GM23248 (cell line): Measurements from ENCODE around the gene MMEL1. TPM values are rescaled to one million over a fixed set of nuclear protein-coding genes. Genes with fewer than 3 reads are reported as not detected.

Experiments used
- DNase-seq: peaks from one replicate; pipeline ENCODE4 v3.0.0-alpha.2; 2015
- H2AFZ ChIP-seq: fragments of 200-600 bp; sonication (generic); 2 replicates; pipeline ENCODE4 v1.6.1; 2016; ENCODE audit warnings: antibody characterized with exemption
- H3F3A ChIP-seq: fragments of 200-600 bp; sonication (generic); 2 replicates; pipeline ENCODE4 v1.6.1; 2016; ENCODE audit warnings: mild to moderate bottlenecking, antibody characterized with exemption, mixed run types; ENCODE audit not compliant: insufficient read depth
- H3K27ac ChIP-seq: fragments of 200-600 bp; sonication (generic); 2 replicates; pipeline ENCODE4 v1.5.1; 2016; ENCODE audit warnings: mild to moderate bottlenecking
- H3K27me3 ChIP-seq: fragments of 200-600 bp; sonication (generic); replicated peaks from 2 replicates; pipeline ENCODE4 v1.6.1; 2016; ENCODE audit warnings: mild to moderate bottlenecking; ENCODE audit not compliant: insufficient read depth
- H3K36me3 ChIP-seq: fragments of 200-600 bp; sonication (generic); 2 replicates; pipeline ENCODE4 v1.6.1; 2016; ENCODE audit warnings: low read depth, mild to moderate bottlenecking
- H3K4me1 ChIP-seq: fragments of 200-600 bp; sonication (generic); 2 replicates; pipeline ENCODE4 v1.6.1; 2016; ENCODE audit warnings: mild to moderate bottlenecking; ENCODE audit not compliant: insufficient read depth
- H3K4me2 ChIP-seq: fragments of 200-600 bp; sonication (generic); one replicate; pipeline ENCODE4 v1.6.1; 2016; ENCODE audit warnings: mild to moderate bottlenecking; ENCODE audit not compliant: unreplicated experiment
- H3K4me3 ChIP-seq: fragments of 200-600 bp; sonication (generic); 2 replicates; pipeline ENCODE4 v1.5.1; 2016; ENCODE audit warnings: mild to moderate bottlenecking
- H3K79me2 ChIP-seq: fragments of 200-600 bp; sonication (generic); 2 replicates; pipeline ENCODE4 v1.6.1; 2016; ENCODE audit warnings: mild to moderate bottlenecking; ENCODE audit not compliant: insufficient read depth
- H3K9ac ChIP-seq: fragments of 200-600 bp; sonication (generic); 2 replicates; pipeline ENCODE4 v1.6.1; 2016; ENCODE audit warnings: mild to moderate bottlenecking
- H3K9me2 ChIP-seq: fragments of 200-600 bp; sonication (generic); 2 replicates; pipeline ENCODE4 v1.6.1; 2016; ENCODE audit warnings: mixed run types, mild to moderate bottlenecking, moderate library complexity; ENCODE audit not compliant: insufficient read depth
- H3K9me3 ChIP-seq: fragments of 200-600 bp; sonication (generic); one replicate; pipeline ENCODE4 v1.6.1; 2017; ENCODE audit warnings: low read depth
- H4K20me1 ChIP-seq: fragments of 200-600 bp; sonication (generic); 2 replicates; pipeline ENCODE4 v1.6.0; 2016; ENCODE audit not compliant: insufficient read depth
- EZH2 ChIP-seq: fragments of 200-600 bp; sonication (generic); IDR thresholded peaks from 2 replicates; pipeline ENCODE4 v1.6.1; 2018; ENCODE audit warnings: antibody characterized with exemption, mild to moderate bottlenecking; ENCODE audit not compliant: insufficient read depth, poor library complexity, severe bottlenecking
- EZH2phosphoT487 ChIP-seq: fragments of 200-600 bp; sonication (generic); IDR thresholded peaks from 2 replicates; pipeline ENCODE4 v1.6.1; 2018; ENCODE audit warnings: antibody characterized with exemption, moderate library complexity, mild to moderate bottlenecking, low read depth; ENCODE audit not compliant: insufficient read depth
- WGBS, 2 experiments: methylation state at CpG; one replicate each; pipeline ENCODE4 v1.1.6; 2015 to 2017; ENCODE audit warnings: low lambda C conversion rate in 2 of 2, low coverage in 1 of 2; ENCODE audit errors: missing lambda C conversion rate in 2 of 2; 5-methylcytosine and 5-hydroxymethylcytosine counted together
- in situ Hi-C: fragments of 300-500 bp; cut with MboI; formaldehyde crosslinking; loops from 2 replicates; pipeline ENCODE4 v1.15.0; 2020
- polyA plus RNA-seq: library from polyadenylated mRNA; unstranded; fragments of >200 nt; fragmentation: Nextera tagmentation; extraction: Ambion mirVana; gene quantifications from 2 replicates; pipeline ENCODE4 v1.2.1, GENCODE V29; 2016
- total RNA-seq: library from RNA; depleted of rRNA; stranded (reverse); fragments of >200 nt; shearing (Covaris generic); gene quantifications from 2 replicates; pipeline ENCODE4 v1.2.3, GENCODE V29; 2014

The MMEL1 gene
- total and polyA plus RNA-seq, 2 experiments from 2014 or later, result not detected

GRCh38 chr1:2594641-2595131 is 38.1 kb downstream of the MMEL1 start:
- no peaks in the 10 kb centered on the region for H3K79me2 ChIP-seq
- no peak for DNase-seq
- H3K9ac ChIP-seq, result no peak overlapping the region
- H3K4me3 ChIP-seq, result no peak overlapping the region
- no peaks in the 10 kb centered on the region for H3F3A ChIP-seq
- in situ Hi-C loops, result no loop called here
- TF ChIP-seq EZH2, result no peak
- TF ChIP-seq EZH2phosphoT487, result no peak
- no peaks in the 10 kb centered on the region for H3K27me3 ChIP-seq
- H4K20me1 ChIP-seq, result no peaks in the 10 kb centered on the region
- H3K9me3 ChIP-seq, result no peaks in the 10 kb centered on the region
- no peaks in the 10 kb centered on the region for H3K9me2 ChIP-seq
- H3K4me1 ChIP-seq, result no peaks in the 10 kb centered on the region
- no peak overlapping the region for H3K4me2 ChIP-seq
- H2AFZ ChIP-seq, result no peak overlapping the region
- no peaks in the 10 kb centered on the region for H3K36me3 ChIP-seq
- H3K27ac ChIP-seq, result no peak overlapping the region
- 77 to 87% methylated on average over 17 of the region's 17 CpGs for WGBS, 2 experiments

- no peaks in the 10 kb centered on the region for H3K27me3 ChIP-seq
- in situ Hi-C loops, result no loop called here
- no peak overlapping the region for H3K4me3 ChIP-seq
- no peak overlapping the region for H3K4me2 ChIP-seq
- WGBS, 2 experiments, result 38 to 42% methylated on average over 20 of the region's 20 CpGs
- H4K20me1 ChIP-seq, result no peaks in the 10 kb centered on the region
- H2AFZ ChIP-seq, result no peak overlapping the region
- H3K9me2 ChIP-seq, result no peaks in the 10 kb centered on the region
- TF ChIP-seq EZH2, result no peak
- no peak for TF ChIP-seq EZH2phosphoT487
- no peak overlapping the region for H3K9ac ChIP-seq
- H3K4me1 ChIP-seq, result no peaks in the 10 kb centered on the region
- no peaks in the 10 kb centered on the region for H3K9me3 ChIP-seq
- no peaks in the 10 kb centered on the region for H3K36me3 ChIP-seq
- DNase-seq, result peak; percentile 34
- H3K79me2 ChIP-seq, result no peaks in the 10 kb centered on the region
- H3F3A ChIP-seq, result no peaks in the 10 kb centered on the region
- no peak overlapping the region for H3K27ac ChIP-seq
These were observed 38.7 kb downstream of the MMEL1 start for GRCh38 chr1:2594001-2594640.

- H2AFZ ChIP-seq, result no peak overlapping the region
- H3K4me2 ChIP-seq, result no peak overlapping the region
- no peak for TF ChIP-seq EZH2phosphoT487
- TF ChIP-seq EZH2, result no peak
- no peak overlapping the region for H3K9ac ChIP-seq
- no peaks in the 10 kb centered on the region for H4K20me1 ChIP-seq
- no peaks in the 10 kb centered on the region for H3K9me2 ChIP-seq
- no peaks in the 10 kb centered on the region for H3K9me3 ChIP-seq
- 66 to 74% methylated on average over 25 to 26 of the region's 26 CpGs for WGBS, 2 experiments
- H3K79me2 ChIP-seq, result no peaks in the 10 kb centered on the region
- no peaks in the 10 kb centered on the region for H3K27me3 ChIP-seq
- H3F3A ChIP-seq, result no peaks in the 10 kb centered on the region
- H3K36me3 ChIP-seq, result no peaks in the 10 kb centered on the region
- no peak overlapping the region for H3K4me3 ChIP-seq
- in situ Hi-C loops, result no loop called here
- no peak for DNase-seq
- H3K27ac ChIP-seq, result no peak overlapping the region
- H3K4me1 ChIP-seq, result no peaks in the 10 kb centered on the region
These were observed 39.5 kb downstream of the MMEL1 start for GRCh38 chr1:2593251-2593878.

GRCh38 chr1:2592672-2593071 is 40.1 kb downstream of the MMEL1 start:
- in situ Hi-C loops, result no loop called here

More at GRCh38 chr1:2592672-2593071, 40.1 kb downstream of the MMEL1 start:
- no peak for DNase-seq
- Histone ChIP-seq H3K27me3 (no peaks in the 10 kb centered on the region), H3K9ac (no peak overlapping the region), H3K27ac (no peak overlapping the region), H3K9me3 (no peaks in the 10 kb centered on the region), H3K79me2 (no peaks in the 10 kb centered on the region), H3K4me1 (no peaks in the 10 kb centered on the region), H3K36me3 (no peaks in the 10 kb centered on the region), H2AFZ (no peak overlapping the region), H3K4me3 (no peak overlapping the region), H3F3A (no peaks in the 10 kb centered on the region), H3K4me2 (no peak overlapping the region), H4K20me1 (no peaks in the 10 kb centered on the region), H3K9me2 (no peaks in the 10 kb centered on the region)
- 51 to 57% methylated on average over 14 to 15 of the region's 15 CpGs for WGBS, 2 experiments
- TF ChIP-seq EZH2 (no peak), EZH2phosphoT487 (no peak)
